CD14-positive monocyte (primary cell): Measurements from ENCODE around the gene MYL2. TPM values are rescaled to one million over a fixed set of nuclear protein-coding genes. Genes with fewer than 3 reads are reported as not detected.

Experiments used
- DNase-seq, 3 donors: peaks; one replicate each; pipeline ENCODE4 v3.0.0-alpha.2; 2011 to 2022
- H2AFZ ChIP-seq: 2 replicates; pipeline ENCODE4 v1.6.0; 2012; ENCODE audit warnings: mild to moderate bottlenecking, low read depth, low read length, inconsistent platforms; ENCODE audit not compliant: insufficient read depth, poor library complexity, severe bottlenecking
- H3K27ac ChIP-seq, 2 donors: 1 replicate in 1 of 2; 2 replicates in 1 of 2; pipeline ENCODE4 v1.5.1; 2012 to 2013; ENCODE audit warnings: low read length in 2 of 2, control low read depth in 1 of 2, inconsistent platforms in 1 of 2, low read depth in 1 of 2, mild to moderate bottlenecking in 1 of 2
- H3K27me3 ChIP-seq, 2 donors: one replicate each; pipeline versions ENCODE4 v1.6.0 to v1.6.1; 2011 to 2013; ENCODE audit warnings: low read length in 2 of 2; ENCODE audit not compliant: control insufficient read depth in 2 of 2, insufficient read depth in 2 of 2
- H3K36me3 ChIP-seq, 2 donors: replicated peaks in 1 of 2; 1 replicate in 1 of 2; 2 replicates in 1 of 2; pipeline versions ENCODE4 v1.5.1 to v1.6.1; 2012 to 2013; ENCODE audit warnings: low read length in 2 of 2, control low read depth in 1 of 2, inconsistent platforms in 1 of 2, mild to moderate bottlenecking in 1 of 2; ENCODE audit not compliant: insufficient read depth in 2 of 2, control insufficient read depth in 1 of 2
- H3K4me1 ChIP-seq, 2 donors: 1 replicate in 1 of 2; 2 replicates in 1 of 2; pipeline versions ENCODE4 v1.5.1 to v1.6.1; 2012 to 2013; ENCODE audit warnings: low read length in 2 of 2, control low read depth in 1 of 2, inconsistent platforms in 1 of 2, mild to moderate bottlenecking in 1 of 2, moderate library complexity in 1 of 2; ENCODE audit not compliant: insufficient read depth in 2 of 2, control insufficient read depth in 1 of 2
- H3K4me2 ChIP-seq: replicated peaks from 2 replicates; pipeline ENCODE3; 2012; ENCODE audit warnings: low read length, moderate library complexity, mild to moderate bottlenecking; ENCODE audit not compliant: poor library complexity, severe bottlenecking; ENCODE audit errors: extremely low read depth
- H3K4me3 ChIP-seq, 3 experiments: fragments of 200-600 bp in 1 of 3; sonication (generic) in 1 of 3; replicated peaks in 1 of 3; 1 replicate in 2 of 3; 2 replicates in 1 of 3; pipeline ENCODE4 v1.5.1; 2011 to 2013; ENCODE audit warnings: low read length in 3 of 3, mild to moderate bottlenecking in 3 of 3, control low read depth in 2 of 3, low read depth in 2 of 3, inconsistent platforms in 1 of 3, moderate library complexity in 1 of 3
- H3K79me2 ChIP-seq: 2 replicates; pipeline ENCODE4 v1.6.0; 2012; ENCODE audit warnings: mild to moderate bottlenecking, control low read depth, inconsistent platforms, low read length, moderate library complexity; ENCODE audit not compliant: insufficient read depth
- H3K9ac ChIP-seq: 2 replicates; pipeline ENCODE4 v1.6.0; 2017; ENCODE audit warnings: low read length, mild to moderate bottlenecking; ENCODE audit not compliant: insufficient read depth, poor library complexity, severe bottlenecking
- H3K9me3 ChIP-seq, 2 donors: replicated peaks in 1 of 2; 1 replicate in 1 of 2; 2 replicates in 1 of 2; pipeline versions ENCODE4 v1.5.1 to v1.6.1; 2012 to 2013; ENCODE audit warnings: low read length in 2 of 2, control low read depth in 1 of 2; ENCODE audit not compliant: control insufficient read depth in 1 of 2, insufficient read depth in 1 of 2
- H4K20me1 ChIP-seq: 2 replicates; pipeline ENCODE4 v1.6.0; 2012; ENCODE audit warnings: mild to moderate bottlenecking, low read length, control low read depth, moderate library complexity; ENCODE audit not compliant: insufficient read depth
- H3K27ac Mint-ChIP-seq, 7 donors: one replicate each; pipeline ENCODE4 v1.8.0; 2020; ENCODE audit warnings: mild to moderate bottlenecking in 7 of 7, mixed read lengths in 7 of 7, moderate library complexity in 6 of 7, inconsistent platforms in 2 of 7
- H3K27me3 Mint-ChIP-seq, 3 donors: one replicate each; pipeline ENCODE4 v1.8.0; 2021 to 2022; ENCODE audit warnings: low read depth in 3 of 3, mild to moderate bottlenecking in 3 of 3, mixed read lengths in 3 of 3, moderate library complexity in 3 of 3, inconsistent platforms in 1 of 3
- H3K36me3 Mint-ChIP-seq, 2 donors: one replicate each; pipeline ENCODE4 v1.8.0; 2020; ENCODE audit warnings: mixed read lengths in 2 of 2, inconsistent platforms in 1 of 2, mild to moderate bottlenecking in 1 of 2
- H3K4me1 Mint-ChIP-seq: one replicate; pipeline ENCODE4 v1.8.0; 2020; ENCODE audit warnings: mild to moderate bottlenecking, mixed read lengths
- H3K4me3 Mint-ChIP-seq, 2 donors: one replicate each; pipeline ENCODE4 v1.8.0; 2020; ENCODE audit warnings: mild to moderate bottlenecking in 2 of 2, mixed read lengths in 2 of 2, moderate library complexity in 1 of 2
- H3K9me3 Mint-ChIP-seq, 7 donors: one replicate each; pipeline ENCODE4 v1.8.0; 2020 to 2022; ENCODE audit warnings: mixed read lengths in 7 of 7, mild to moderate bottlenecking in 6 of 7, moderate library complexity in 6 of 7, inconsistent platforms in 2 of 7
- CTCF ChIP-seq: fragments of 200-600 bp; IDR thresholded peaks from one replicate; pipeline ENCODE4 v1.8.0; 2022; ENCODE audit warnings: antibody characterized with exemption, mild to moderate bottlenecking
- WGBS: methylation state at CpG from one replicate; pipeline ENCODE4 v1.1.5; 2013; ENCODE audit warnings: missing lambda C conversion rate; ENCODE audit not compliant: insufficient coverage; 5-methylcytosine and 5-hydroxymethylcytosine counted together
- intact Hi-C, 2 donors: fragments of 100-400 bp; cut with micrococcal nuclease; formaldehyde crosslinking; loops; one replicate each; pipeline versions ENCODE4 v1.15.0 to v1.15.1; 2023
- polyA plus RNA-seq, 3 donors: library from polyadenylated mRNA; depleted of rRNA in 1 of 3; unstranded in 2 of 3; stranded (reverse) in 1 of 3; fragments of 300-500 nt in 2 of 3; fragments of >200 nt in 1 of 3; fragmentation: Illumina TruSeq in 2 of 3; gene quantifications; 1 replicate in 2 of 3; 2 replicates in 1 of 3; pipeline ENCODE4 v1.2.3, GENCODE V29; 2012 to 2021

MYL2 gene
- polyA plus RNA-seq, 3 donors = not detected

GRCh38 chr12:110933326-110933974, 13.1 kb upstream of the MYL2 start:
- no peak for TF ChIP-seq CTCF
- H3K27ac ChIP-seq = no peak overlapping the region
- no peak overlapping the region for H2AFZ ChIP-seq
- H3K4me1 ChIP-seq = peaks cover 6 to 7% of the 10 kb centered on the region in 2 donors
- no peak overlapping the region for H3K4me3 ChIP-seq
- peaks cover 13% of the 10 kb centered on the region for H3K4me1 Mint-ChIP-seq
- DNase-seq = no peak
- H3K79me2 ChIP-seq = no peaks in the 10 kb centered on the region
- no peaks in the 10 kb centered on the region for H3K36me3 ChIP-seq
- no peaks in the 10 kb centered on the region for H3K36me3 Mint-ChIP-seq
- no peak overlapping the region for H3K4me2 ChIP-seq
- H3K27me3 Mint-ChIP-seq = peaks cover 7 to 17% (median 11%) of the 10 kb centered on the region in 3 donors
- H3K9me3 Mint-ChIP-seq = no peaks in the 10 kb centered on the region
- H3K9ac ChIP-seq = no peak overlapping the region
- no peak overlapping the region for H3K4me3 Mint-ChIP-seq
- intact Hi-C loops = no loop called here
- H3K27ac Mint-ChIP-seq = no peak overlapping the region
- 99% methylated on average over 14 of the region's 16 CpGs for WGBS
- no peaks in the 10 kb centered on the region for H4K20me1 ChIP-seq
- H3K9me3 ChIP-seq = no peaks in the 10 kb centered on the region
- no peaks in the 10 kb centered on the region for H3K27me3 ChIP-seq

- H3K4me1 Mint-ChIP-seq = peaks cover 8% of the 10 kb centered on the region
- no peaks in the 10 kb centered on the region for H3K79me2 ChIP-seq
Observed at GRCh38 chr12:110932046-110932445, 11.7 kb upstream of the MYL2 start.

More at GRCh38 chr12:110932046-110932445, 11.7 kb upstream of the MYL2 start:
- H3K4me1 ChIP-seq = peaks cover 2 to 3% of the 10 kb centered on the region in 2 donors
- H3K4me3 ChIP-seq = no peak overlapping the region
- H3K27me3 ChIP-seq = no peaks in the 10 kb centered on the region
- no peak overlapping the region for H3K4me2 ChIP-seq
- peak; percentile 21 for TF ChIP-seq CTCF
- no peak overlapping the region for H2AFZ ChIP-seq
- no peak overlapping the region for H3K27ac ChIP-seq
- H3K9me3 Mint-ChIP-seq = no peaks in the 10 kb centered on the region
- H3K27ac Mint-ChIP-seq = no peak overlapping the region
- H3K4me3 Mint-ChIP-seq = no peak overlapping the region
- H3K36me3 ChIP-seq = no peaks in the 10 kb centered on the region
- H4K20me1 ChIP-seq = no peaks in the 10 kb centered on the region
- no peaks in the 10 kb centered on the region for H3K9me3 ChIP-seq
- H3K9ac ChIP-seq = no peak overlapping the region
- DNase-seq = no peak
- peaks cover 5 to 8% (median 6%) of the 10 kb centered on the region in 3 donors for H3K27me3 Mint-ChIP-seq
- 53% methylated on average over 10 of the region's 11 CpGs for WGBS
- no peaks in the 10 kb centered on the region for H3K36me3 Mint-ChIP-seq
- intact Hi-C loops = no loop called here
